CD4-positive, CD25-positive, alpha-beta regulatory T cell (primary cell): ENCODE data around the gene SSTR5. TPM values are rescaled to one million over a fixed set of nuclear protein-coding genes. Genes with fewer than 3 reads are reported as not detected.

ENCODE experiments used
- ATAC-seq, 2 donors: fragments of 150-1000 bp; cut with Tn5 transposase; one replicate each; pipeline ENCODE4 v1.10.0; 2021; ENCODE audit warnings: low read depth in 2 of 2, moderate number of reproducible peaks in 2 of 2, moderate library complexity in 1 of 2
- DNase-seq, 3 donors: peaks; one replicate each; pipeline versions ENCODE4 v3.0.0 to v3.0.0-alpha.2; 2012 to 2022; ENCODE audit warnings: mixed read lengths in 1 of 3
- H3K27ac ChIP-seq: one replicate; pipeline ENCODE4 v1.7.0; 2013; ENCODE audit warnings: mild to moderate bottlenecking, low read length; ENCODE audit not compliant: insufficient read depth, poor library complexity, severe bottlenecking
- H3K27me3 ChIP-seq: one replicate; pipeline ENCODE4 v1.7.0; 2013; ENCODE audit warnings: low read length; ENCODE audit not compliant: control insufficient read depth, insufficient read depth
- H3K36me3 ChIP-seq: one replicate; pipeline ENCODE4 v1.7.0; 2013; ENCODE audit warnings: mild to moderate bottlenecking, low read length, moderate library complexity; ENCODE audit not compliant: control insufficient read depth, insufficient read depth
- H3K4me1 ChIP-seq: 2 replicates; pipeline ENCODE4 v1.7.0; 2013; ENCODE audit warnings: mild to moderate bottlenecking, low read length; ENCODE audit not compliant: insufficient read depth, control insufficient read depth, poor library complexity, severe bottlenecking
- H3K4me3 ChIP-seq: one replicate; pipeline ENCODE4 v1.7.0; 2013; ENCODE audit warnings: low read depth, mild to moderate bottlenecking, low read length, moderate library complexity
- H3K9me3 ChIP-seq, 2 experiments: 1 replicate in 1 of 2; 2 replicates in 1 of 2; pipeline ENCODE4 v1.7.0; 2013; ENCODE audit warnings: low read length in 2 of 2, mild to moderate bottlenecking in 1 of 2, moderate library complexity in 1 of 2; ENCODE audit not compliant: control insufficient read depth in 2 of 2
- H3K27ac Mint-ChIP-seq, 3 donors: one replicate each; pipeline ENCODE4 v1.8.0; 2020 to 2022; ENCODE audit warnings: mild to moderate bottlenecking in 3 of 3, mixed read lengths in 3 of 3, moderate library complexity in 2 of 3
- H3K27me3 Mint-ChIP-seq: one replicate; pipeline ENCODE4 v1.8.0; 2022; ENCODE audit warnings: mild to moderate bottlenecking, mixed read lengths
- H3K36me3 Mint-ChIP-seq: one replicate; pipeline ENCODE4 v1.8.0; 2020; ENCODE audit warnings: mixed read lengths
- H3K4me1 Mint-ChIP-seq, 4 donors: one replicate each; pipeline ENCODE4 v1.8.0; 2020 to 2022; ENCODE audit warnings: mixed read lengths in 4 of 4, mild to moderate bottlenecking in 1 of 4
- H3K4me3 Mint-ChIP-seq, 4 donors: one replicate each; pipeline ENCODE4 v1.8.0; 2020 to 2022; ENCODE audit warnings: mild to moderate bottlenecking in 4 of 4, mixed read lengths in 4 of 4, moderate library complexity in 3 of 4
- H3K9me3 Mint-ChIP-seq, 7 donors: one replicate each; pipeline ENCODE4 v1.8.0; 2020 to 2022; ENCODE audit warnings: mixed read lengths in 7 of 7, mild to moderate bottlenecking in 3 of 7, moderate library complexity in 2 of 7
- polyA plus RNA-seq, 4 donors: library from polyadenylated mRNA; unstranded; fragments of 300-500 nt; fragmentation: Illumina TruSeq; gene quantifications; one replicate each; pipeline ENCODE4 v1.2.3, GENCODE V29; 2021
- total RNA-seq: library from RNA; stranded (reverse); gene quantifications from one replicate; pipeline ENCODE4 v1.2.3, GENCODE V29; 2022

Gene SSTR5
- total and polyA plus RNA-seq, 5 donors from 2014 or later = not detected

- H3K27ac Mint-ChIP-seq = no peak overlapping the region
- H3K27me3 Mint-ChIP-seq = no peaks in the 10 kb centered on the region
- H3K4me1 Mint-ChIP-seq = peaks cover 0 to 4% (median 0%) of the 10 kb centered on the region in 4 donors
- H3K9me3 ChIP-seq = no peaks in the 10 kb centered on the region
- H3K36me3 Mint-ChIP-seq = no peaks in the 10 kb centered on the region
- DNase-seq = no peak
- ATAC-seq = no peak
- H3K4me3 ChIP-seq = no peak overlapping the region
- H3K9me3 Mint-ChIP-seq = peaks cover 0 to 2% (median 0%) of the 10 kb centered on the region in 7 donors
- no peaks in the 10 kb centered on the region for H3K36me3 ChIP-seq
- no peaks in the 10 kb centered on the region for H3K27me3 ChIP-seq
- no peak overlapping the region for H3K27ac ChIP-seq
- no peak overlapping the region for H3K4me3 Mint-ChIP-seq
- no peaks in the 10 kb centered on the region for H3K4me1 ChIP-seq
These were observed 30.4 kb upstream of the SSTR5 start for GRCh38 chr16:1042049-1042744.

GRCh38 chr16:1042866-1043265 is 29.7 kb upstream of the SSTR5 start:
- H3K27ac Mint-ChIP-seq = no peak overlapping the region
- H3K27me3 Mint-ChIP-seq = no peaks in the 10 kb centered on the region
- DNase-seq (peak in 1 of 3 donors; percentile 18), ATAC-seq (no peak)
- no peak overlapping the region for H3K27ac ChIP-seq
- H3K4me3 Mint-ChIP-seq = no peak overlapping the region
- H3K9me3 ChIP-seq = no peaks in the 10 kb centered on the region
- no peaks in the 10 kb centered on the region for H3K27me3 ChIP-seq
- H3K4me1 Mint-ChIP-seq = peaks cover 0 to 4% (median 0%) of the 10 kb centered on the region in 4 donors
- no peaks in the 10 kb centered on the region for H3K36me3 Mint-ChIP-seq
- H3K4me3 ChIP-seq = no peak overlapping the region
- no peaks in the 10 kb centered on the region for H3K4me1 ChIP-seq
- H3K36me3 ChIP-seq = no peaks in the 10 kb centered on the region
- peaks cover 0 to 2% (median 0%) of the 10 kb centered on the region in 7 donors for H3K9me3 Mint-ChIP-seq

DNA sequence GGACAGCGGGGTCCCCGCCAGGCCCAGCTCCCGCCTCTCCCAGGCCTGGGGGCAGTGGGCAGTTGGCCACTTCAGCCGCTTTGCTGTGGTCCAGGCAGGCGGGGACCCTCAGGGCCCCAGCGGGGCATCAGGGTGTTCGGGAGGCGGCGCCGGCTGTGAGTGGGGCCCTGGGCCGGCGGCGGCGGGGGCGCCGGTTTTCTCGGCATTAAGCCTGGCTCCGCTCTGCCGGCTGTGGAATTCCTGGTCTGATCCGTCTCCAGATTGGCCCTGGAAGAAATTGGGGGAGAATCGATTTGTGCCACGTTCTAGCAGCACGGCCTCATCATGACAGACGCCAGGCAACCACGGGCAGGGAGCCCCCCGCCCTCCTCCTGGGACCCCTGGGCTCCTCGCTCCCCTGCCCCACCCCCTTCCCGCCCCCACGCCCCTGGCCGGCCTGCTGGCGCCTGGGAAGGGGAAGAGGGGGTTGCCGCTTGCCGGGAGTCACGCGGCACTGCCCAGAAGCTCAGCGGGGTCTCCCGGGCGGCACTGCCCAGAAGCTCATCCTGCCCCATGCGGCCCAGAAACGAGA is 28.6 kb upstream of the SSTR5 start:
- no peak for ATAC-seq
- H3K27me3 Mint-ChIP-seq = no peaks in the 10 kb centered on the region

GRCh38 chr16:1044460-1045309 is 27.9 kb upstream of the SSTR5 start:
- Mint-ChIP-seq H3K4me3 (no peak overlapping the region), H3K27ac (no peak overlapping the region), H3K9me3 (peaks cover 0 to 2% (median 0%) of the 10 kb centered on the region in 7 donors), H3K27me3 (no peaks in the 10 kb centered on the region), H3K36me3 (no peaks in the 10 kb centered on the region), H3K4me1 (peaks cover 0 to 4% (median 0%) of the 10 kb centered on the region in 4 donors)
- no peak overlapping the region for H3K27ac ChIP-seq
- ATAC-seq (peak in 1 of 2 donors; percentile 22), DNase-seq (no peak)
- H3K4me1 ChIP-seq = no peaks in the 10 kb centered on the region
- no peak overlapping the region for H3K4me3 ChIP-seq
- no peaks in the 10 kb centered on the region for H3K9me3 ChIP-seq
- no peaks in the 10 kb centered on the region for H3K36me3 ChIP-seq
- H3K27me3 ChIP-seq = no peaks in the 10 kb centered on the region

More for the DNA sequence above, 28.6 kb upstream of the SSTR5 start:
- H3K4me1 Mint-ChIP-seq = peaks cover 0 to 4% (median 0%) of the 10 kb centered on the region in 4 donors
- H3K36me3 Mint-ChIP-seq = no peaks in the 10 kb centered on the region
- H3K36me3 ChIP-seq = no peaks in the 10 kb centered on the region
- no peak overlapping the region for H3K27ac Mint-ChIP-seq
- no peak for DNase-seq
- H3K9me3 Mint-ChIP-seq = peaks cover 0 to 2% (median 0%) of the 10 kb centered on the region in 7 donors
- no peak overlapping the region for H3K27ac ChIP-seq
- no peaks in the 10 kb centered on the region for H3K4me1 ChIP-seq
- no peak overlapping the region for H3K4me3 Mint-ChIP-seq
- H3K4me3 ChIP-seq = no peak overlapping the region
- H3K27me3 ChIP-seq = no peaks in the 10 kb centered on the region
- no peaks in the 10 kb centered on the region for H3K9me3 ChIP-seq

DNA sequence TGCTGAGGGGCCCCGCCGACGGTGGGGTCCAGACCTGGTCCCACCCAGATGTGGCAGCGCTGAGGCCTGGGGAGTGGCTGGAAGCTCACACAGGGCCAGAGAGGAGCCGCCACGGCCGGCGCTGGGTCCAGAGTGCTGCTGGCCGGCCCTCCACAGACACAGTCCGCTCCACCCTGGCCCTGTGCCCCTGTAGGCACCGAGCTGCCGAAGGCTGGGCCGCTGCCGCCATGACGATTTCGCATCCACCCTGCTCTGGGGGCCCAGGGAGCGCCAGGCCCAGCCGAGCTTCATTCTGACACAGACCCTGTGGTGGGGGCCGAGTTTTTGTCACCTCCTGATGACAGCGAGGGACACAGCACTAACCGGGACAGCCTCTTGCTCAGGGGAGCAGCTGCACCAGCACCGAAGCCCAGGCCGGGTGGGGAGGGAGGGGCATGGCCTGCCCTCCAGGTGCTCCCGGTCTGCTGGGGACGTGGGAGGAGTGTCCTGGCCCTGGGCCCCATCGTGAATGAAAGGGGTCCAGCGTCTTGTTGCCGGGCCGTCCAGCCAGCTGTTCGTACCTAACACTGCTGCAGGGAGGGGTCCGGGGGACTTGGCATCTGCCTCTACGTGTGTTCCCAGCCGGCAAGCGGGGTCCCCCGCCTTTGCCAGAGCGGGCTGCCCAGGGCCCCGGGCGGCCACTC is 27.1 kb upstream of the SSTR5 start:
- no peak overlapping the region for H3K4me3 Mint-ChIP-seq
- H3K27ac Mint-ChIP-seq = no peak overlapping the region
- Histone ChIP-seq H3K27me3 (no peaks in the 10 kb centered on the region), H3K4me3 (no peak overlapping the region), H3K4me1 (no peaks in the 10 kb centered on the region), H3K27ac (no peak overlapping the region), H3K9me3 (no peaks in the 10 kb centered on the region), H3K36me3 (no peaks in the 10 kb centered on the region)
- peaks cover 0 to 4% (median 0%) of the 10 kb centered on the region in 4 donors for H3K4me1 Mint-ChIP-seq
- ATAC-seq (no peak), DNase-seq (no peak)
- H3K27me3 Mint-ChIP-seq = no peaks in the 10 kb centered on the region
- H3K36me3 Mint-ChIP-seq = no peaks in the 10 kb centered on the region
- H3K9me3 Mint-ChIP-seq = peaks cover 0 to 2% (median 0%) of the 10 kb centered on the region in 7 donors

GRCh38 chr16:1045993-1046911 is 26.3 kb upstream of the SSTR5 start:
- no peaks in the 10 kb centered on the region for H3K36me3 Mint-ChIP-seq
- no peaks in the 10 kb centered on the region for H3K9me3 ChIP-seq
- no peak overlapping the region for H3K27ac Mint-ChIP-seq
- H3K9me3 Mint-ChIP-seq = peaks cover 0 to 2% (median 0%) of the 10 kb centered on the region in 7 donors
- H3K4me3 ChIP-seq = no peak overlapping the region
- H3K36me3 ChIP-seq = no peaks in the 10 kb centered on the region
- no peaks in the 10 kb centered on the region for H3K27me3 Mint-ChIP-seq
- no peak overlapping the region for H3K27ac ChIP-seq
- H3K27me3 ChIP-seq = no peaks in the 10 kb centered on the region
- no peak for ATAC-seq
- DNase-seq = no peak
- no peak overlapping the region for H3K4me3 Mint-ChIP-seq
- no peaks in the 10 kb centered on the region for H3K4me1 ChIP-seq
- H3K4me1 Mint-ChIP-seq = peaks cover 0 to 4% (median 0%) of the 10 kb centered on the region in 4 donors
